Pulmonary artery endothelial cell (primary cell): ENCODE measurements around the gene SLC30A7. TPM values are rescaled to one million over a fixed set of nuclear protein-coding genes. Genes with fewer than 3 reads are reported as not detected.
"Not testable (repeated sequence)": the region's sequence is repeated elsewhere in the genome, so short reads cannot be mapped to it uniquely, and the experiment has no call there.

Source experiments
- DNase-seq: peaks from one replicate; pipeline ENCODE4 v3.0.0-alpha.2; 2011; ENCODE audit warnings: low read depth, low spot score
- total RNA-seq: library from RNA; depleted of rRNA; stranded (reverse); fragments of >200 nt; gene quantifications from 2 replicates; pipeline ENCODE4 v1.2.3, GENCODE V29; 2014

The SLC30A7 gene
- total RNA-seq, 1 donor from 2014 or later = 42.9 TPM

GRCh38 chr1:100936194-100936967 is 40.5 kb downstream of the SLC30A7 start:
- no peak for DNase-seq

- DNase-seq = no peak
Observed at GRCh38 chr1:100941098-100941527, 45.2 kb downstream of the SLC30A7 start.

- DNase-seq = no peak
Observed at GRCh38 chr1:100941580-100942216, 45.8 kb downstream of the SLC30A7 start.

- DNase-seq = no peak
Observed at GRCh38 chr1:100942304-100943046, 46.6 kb downstream of the SLC30A7 start.

- DNase-seq = no peak
Observed at GRCh38 chr1:100943533-100943932, 47.6 kb downstream of the SLC30A7 start.

- DNase-seq = not testable (repeated sequence)
Observed at GRCh38 chr1:100946064-100946463, 50.2 kb downstream of the SLC30A7 start.

- not testable (repeated sequence) for DNase-seq
Observed at GRCh38 chr1:100947816-100948215, 51.9 kb downstream of the SLC30A7 start.

- not testable (repeated sequence) for DNase-seq
Observed at GRCh38 chr1:100948721-100949405, 53.0 kb downstream of the SLC30A7 start.

GRCh38 chr1:100949515-100950158 is 53.7 kb downstream of the SLC30A7 start:
- not testable (repeated sequence) for DNase-seq

- no peak for DNase-seq
Observed at GRCh38 chr1:100950337-100950736, 54.4 kb downstream of the SLC30A7 start.

GRCh38 chr1:100950781-100951180 is 54.9 kb downstream of the SLC30A7 start:
- no peak for DNase-seq

- DNase-seq = no peak
Observed at GRCh38 chr1:100952104-100952745, 56.3 kb downstream of the SLC30A7 start.

GRCh38 chr1:100952970-100953369 is 57.1 kb downstream of the SLC30A7 start:
- not testable (repeated sequence) for DNase-seq

GRCh38 chr1:100953960-100954730 is 58.3 kb downstream of the SLC30A7 start:
- no peak for DNase-seq

GRCh38 chr1:100955322-100955721 is 59.4 kb downstream of the SLC30A7 start:
- DNase-seq = no peak

- no peak for DNase-seq
Observed at GRCh38 chr1:100959502-100960060, 63.7 kb downstream of the SLC30A7 start.

- no peak for DNase-seq
Observed at GRCh38 chr1:100960098-100960497, 64.2 kb downstream of the SLC30A7 start.

GRCh38 chr1:100968621-100969020 is 72.7 kb downstream of the SLC30A7 start:
- no peak for DNase-seq

GRCh38 chr1:100969327-100969726 is 73.4 kb downstream of the SLC30A7 start:
- DNase-seq = no peak
